ENCODE measurements around the gene MMP10. TPM values are rescaled to one million over a fixed set of nuclear protein-coding genes. Genes with fewer than 3 reads are reported as not detected.

MMP10 gene
- total RNA-seq, result under 0.01 and 0.66 TPM in 2 replicates
- 0.17 and 0.28 TPM in 2 replicates for polyA plus RNA-seq
- polyA plus RNA-seq (2012), result 0.17 and 0.31 TPM in 2 replicates
- polyA minus RNA-seq (ENCODE audit: low replicate concordance), result not detected in 2 replicates

DNA sequence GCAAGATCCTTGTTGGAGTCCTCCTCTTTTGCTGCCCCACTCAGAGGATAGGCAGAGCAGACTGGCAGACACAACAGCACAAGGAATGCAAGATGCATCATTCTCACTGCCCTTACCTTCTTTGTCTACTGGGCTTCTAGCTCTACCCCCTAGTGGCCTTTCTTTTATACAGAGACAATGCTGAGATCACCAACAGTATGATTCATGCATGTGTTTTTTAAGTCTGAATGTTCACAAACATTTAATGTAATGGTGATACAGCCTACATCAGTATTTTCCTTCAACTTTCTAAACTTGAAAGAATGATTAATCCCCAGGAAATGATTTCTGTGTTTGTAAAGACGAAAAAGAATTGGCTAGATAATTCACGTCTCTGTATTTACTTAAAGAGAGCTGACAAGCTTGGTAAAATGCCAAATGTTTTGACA lies at the start of gene MMP10:
Gene MMP10 (minus strand): TSS at position 138 of the 428 bp plus-strand sequence. CDS start 37 bp downstream, at position 101.
- peak; percentile 55 to 74 for DNase-seq (ENCODE audit: low read depth in 2 of 2)
- H3K4me2 ChIP-seq (ENCODE audit: extremely low read depth, insufficient read depth, low read length), result no peak within 1 kb of the TSS
- H3K9ac ChIP-seq (ENCODE audit: insufficient read depth, low read length), result no peak within 1 kb of the TSS
- no peaks in the 10 kb centered on the region for H3K36me3 ChIP-seq (ENCODE audit: control insufficient read depth, insufficient read depth, low read length)
- H3K79me2 ChIP-seq (ENCODE audit: control insufficient read depth, insufficient read depth, low read length), result no peaks in the 10 kb centered on the region
- H3K4me1 ChIP-seq (ENCODE audit: control insufficient read depth, extremely low read depth, insufficient read depth, low read length), result no peaks in the 10 kb centered on the region
- H3K4me3 ChIP-seq (replicated peaks in 1 of 4; ENCODE audit: control extremely low read depth in 1 of 4, insufficient read depth in 1 of 4, low read depth in 3 of 4, low read length in 4 of 4), result no peak within 1 kb of the TSS
- TF ChIP-seq, protein P1, sequence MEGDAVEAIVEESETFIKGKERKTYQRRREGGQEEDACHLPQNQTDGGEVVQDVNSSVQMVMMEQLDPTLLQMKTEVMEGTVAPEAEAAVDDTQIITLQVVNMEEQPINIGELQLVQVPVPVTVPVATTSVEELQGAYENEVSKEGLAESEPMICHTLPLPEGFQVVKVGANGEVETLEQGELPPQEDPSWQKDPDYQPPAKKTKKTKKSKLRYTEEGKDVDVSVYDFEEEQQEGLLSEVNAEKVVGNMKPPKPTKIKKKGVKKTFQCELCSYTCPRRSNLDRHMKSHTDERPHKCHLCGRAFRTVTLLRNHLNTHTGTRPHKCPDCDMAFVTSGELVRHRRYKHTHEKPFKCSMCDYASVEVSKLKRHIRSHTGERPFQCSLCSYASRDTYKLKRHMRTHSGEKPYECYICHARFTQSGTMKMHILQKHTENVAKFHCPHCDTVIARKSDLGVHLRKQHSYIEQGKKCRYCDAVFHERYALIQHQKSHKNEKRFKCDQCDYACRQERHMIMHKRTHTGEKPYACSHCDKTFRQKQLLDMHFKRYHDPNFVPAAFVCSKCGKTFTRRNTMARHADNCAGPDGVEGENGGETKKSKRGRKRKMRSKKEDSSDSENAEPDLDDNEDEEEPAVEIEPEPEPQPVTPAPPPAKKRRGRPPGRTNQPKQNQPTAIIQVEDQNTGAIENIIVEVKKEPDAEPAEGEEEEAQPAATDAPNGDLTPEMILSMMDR (conservative IDR thresholded peaks at IDR 0.05 in 1 of 2, IDR thresholded peaks at IDR 0.05 in 1 of 2; ENCODE audit: low read depth in 1 of 2, low read length in 2 of 2), result peak; percentile 44 to 66
- TF ChIP-seq EZH2 (IDR thresholded peaks at IDR 0.05; ENCODE audit: low read length, missing control alignments), result no peak
- H3K27me3 ChIP-seq (ENCODE audit: control insufficient read depth, insufficient read depth, low read length), result no peaks in the 10 kb centered on the region
- no peaks in the 10 kb centered on the region for H3K9me3 ChIP-seq (ENCODE audit: control insufficient read depth, insufficient read depth, low read depth, low read length)
- no peaks in the 10 kb centered on the region for H4K20me1 ChIP-seq (ENCODE audit: control insufficient read depth, extremely low read depth, insufficient read depth, low read length)
- H3K27ac ChIP-seq (ENCODE audit: insufficient read depth, low read length), result no peak within 1 kb of the TSS
- H2AFZ ChIP-seq (ENCODE audit: low read length), result no peak within 1 kb of the TSS

DNA sequence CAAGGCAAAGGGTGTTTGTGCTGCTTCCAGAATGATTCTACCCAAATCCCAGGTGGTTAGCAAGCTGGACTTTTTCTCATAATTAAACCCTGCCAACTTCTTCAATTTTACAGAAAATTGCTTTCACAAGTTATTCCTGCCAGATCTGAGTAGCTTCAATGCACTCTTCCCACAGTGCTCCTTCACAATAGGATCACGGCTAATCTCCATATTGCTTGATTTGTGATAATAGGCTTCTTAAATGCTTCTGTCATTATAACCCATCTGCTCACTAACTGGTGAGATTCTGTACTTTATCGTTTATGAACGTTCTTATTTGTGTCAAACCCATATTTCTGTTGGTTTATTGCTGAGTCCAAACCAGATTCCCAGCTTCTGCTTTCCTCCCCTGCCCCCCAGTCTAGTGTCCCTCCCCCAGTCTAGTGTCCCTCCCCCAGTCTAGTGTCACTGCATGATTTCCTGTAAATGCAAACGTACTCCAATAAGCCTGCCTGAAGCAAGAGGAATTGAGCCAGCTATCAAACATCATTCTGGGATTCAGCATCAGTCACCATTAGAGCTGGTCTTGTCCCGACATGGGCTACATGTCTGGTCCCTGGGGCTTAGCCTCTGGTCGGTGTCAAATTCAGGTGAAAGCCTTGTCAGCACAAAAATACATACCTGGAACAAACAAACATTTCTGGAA lies 49.0 kb upstream of the MMP10 start:
- Histone ChIP-seq H2AFZ (ENCODE audit: low read length) (no peak overlapping the region), H3K9ac (ENCODE audit: insufficient read depth, low read length) (no peak overlapping the region), H3K27ac (ENCODE audit: insufficient read depth, low read length) (no peak overlapping the region), H3K79me2 (ENCODE audit: control insufficient read depth, insufficient read depth, low read length) (no peaks in the 10 kb centered on the region), H3K4me1 (ENCODE audit: control insufficient read depth, extremely low read depth, insufficient read depth, low read length) (no peaks in the 10 kb centered on the region), H3K4me2 (ENCODE audit: extremely low read depth, insufficient read depth, low read length) (no peak overlapping the region), H3K9me3 (ENCODE audit: control insufficient read depth, insufficient read depth, low read depth, low read length) (no peaks in the 10 kb centered on the region), H4K20me1 (ENCODE audit: control insufficient read depth, extremely low read depth, insufficient read depth, low read length) (no peaks in the 10 kb centered on the region), H3K4me3 (replicated peaks in 1 of 4; ENCODE audit: control extremely low read depth in 1 of 4, insufficient read depth in 1 of 4, low read depth in 3 of 4, low read length in 4 of 4) (no peak overlapping the region), H3K36me3 (ENCODE audit: control insufficient read depth, insufficient read depth, low read length) (no peaks in the 10 kb centered on the region), H3K27me3 (ENCODE audit: control insufficient read depth, insufficient read depth, low read length) (no peaks in the 10 kb centered on the region)
- TF ChIP-seq EZH2 (IDR thresholded peaks at IDR 0.05; ENCODE audit: low read length, missing control alignments), result no peak
- TF ChIP-seq, protein P1 (conservative IDR thresholded peaks at IDR 0.05 in 1 of 2, IDR thresholded peaks at IDR 0.05 in 1 of 2; ENCODE audit: low read depth in 1 of 2, low read length in 2 of 2), result no peak
- no peak for DNase-seq (ENCODE audit: low read depth in 2 of 2)

DNA sequence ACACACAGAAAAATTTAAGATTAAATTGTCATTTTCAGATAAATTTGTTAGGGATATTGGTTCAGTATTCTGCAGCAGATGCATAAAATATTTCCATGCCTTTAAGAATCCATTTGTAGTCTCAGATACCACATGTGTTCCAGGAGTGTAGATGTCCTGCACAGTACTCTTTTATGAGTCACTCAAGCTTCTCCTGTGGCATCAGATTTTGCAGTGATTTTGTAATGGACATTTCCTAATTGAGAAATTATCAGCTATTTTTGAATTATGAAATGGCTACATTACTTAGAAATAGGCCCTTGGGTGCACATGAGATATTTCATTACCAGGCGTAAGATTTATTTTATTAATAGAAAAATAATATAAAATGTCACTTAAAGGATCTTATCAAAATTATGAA lies 44.1 kb upstream of the MMP10 start:
- no peak overlapping the region for H3K4me2 ChIP-seq (ENCODE audit: extremely low read depth, insufficient read depth, low read length)
- no peak for DNase-seq (ENCODE audit: low read depth in 2 of 2)
- TF ChIP-seq EZH2 (IDR thresholded peaks at IDR 0.05; ENCODE audit: low read length, missing control alignments), result no peak
- TF ChIP-seq, protein P1 (conservative IDR thresholded peaks at IDR 0.05 in 1 of 2, IDR thresholded peaks at IDR 0.05 in 1 of 2; ENCODE audit: low read depth in 1 of 2, low read length in 2 of 2), result no peak

More for the DNA sequence above, 44.1 kb upstream of the MMP10 start:
- no peaks in the 10 kb centered on the region for H3K4me1 ChIP-seq (ENCODE audit: control insufficient read depth, extremely low read depth, insufficient read depth, low read length)
- no peaks in the 10 kb centered on the region for H4K20me1 ChIP-seq (ENCODE audit: control insufficient read depth, extremely low read depth, insufficient read depth, low read length)
- no peak overlapping the region for H3K4me3 ChIP-seq (replicated peaks in 1 of 4; ENCODE audit: control extremely low read depth in 1 of 4, insufficient read depth in 1 of 4, low read depth in 3 of 4, low read length in 4 of 4)
- H2AFZ ChIP-seq (ENCODE audit: low read length), result no peak overlapping the region
- H3K27me3 ChIP-seq (ENCODE audit: control insufficient read depth, insufficient read depth, low read length), result no peaks in the 10 kb centered on the region
- no peaks in the 10 kb centered on the region for H3K79me2 ChIP-seq (ENCODE audit: control insufficient read depth, insufficient read depth, low read length)
- H3K9ac ChIP-seq (ENCODE audit: insufficient read depth, low read length), result no peak overlapping the region
- H3K9me3 ChIP-seq (ENCODE audit: control insufficient read depth, insufficient read depth, low read depth, low read length), result no peaks in the 10 kb centered on the region
- no peak overlapping the region for H3K27ac ChIP-seq (ENCODE audit: insufficient read depth, low read length)
- H3K36me3 ChIP-seq (ENCODE audit: control insufficient read depth, insufficient read depth, low read length), result no peaks in the 10 kb centered on the region

Data from fibroblast of lung (primary cell).